HG02970 (cell line): ENCODE measurements around the gene PTAR1.
A peak's percentile ranks its signal among the peaks of the same experiment; 100 is the strongest.

ENCODE experiments used
- ATAC-seq: cut with Tn5 transposase; IDR thresholded peaks from one replicate; pipeline ENCODE4 v1.9.1; 2021; ENCODE audit warnings: mild to moderate bottlenecking, moderate library complexity, moderate number of reproducible peaks; ENCODE audit not compliant: unreplicated experiment, low FRiP score

The PTAR1 gene

DNA sequence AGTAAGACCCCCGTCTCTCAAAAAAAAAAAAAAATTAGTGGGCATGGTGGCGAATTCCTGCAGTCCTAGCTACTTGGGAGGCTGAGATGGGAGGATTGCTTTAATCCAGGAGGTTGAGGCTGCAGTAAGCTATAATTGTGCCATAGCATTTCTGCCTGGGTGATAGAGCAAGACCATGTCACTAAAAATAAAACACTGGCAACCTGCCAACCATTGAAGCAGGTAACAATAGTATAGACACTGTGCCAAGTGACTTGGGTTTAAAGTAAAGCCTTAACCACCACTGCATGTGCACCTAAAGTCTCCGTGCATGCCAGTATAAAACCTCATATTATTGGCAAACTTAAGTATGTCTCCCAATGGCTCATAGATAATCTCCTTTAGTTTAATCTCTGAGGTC is 84.2 kb downstream of the PTAR1 start:
- ATAC-seq, result no peak

- ATAC-seq, result no peak
These were observed 84.9 kb downstream of the PTAR1 start for GRCh38 chr9:69674716-69675438.

DNA sequence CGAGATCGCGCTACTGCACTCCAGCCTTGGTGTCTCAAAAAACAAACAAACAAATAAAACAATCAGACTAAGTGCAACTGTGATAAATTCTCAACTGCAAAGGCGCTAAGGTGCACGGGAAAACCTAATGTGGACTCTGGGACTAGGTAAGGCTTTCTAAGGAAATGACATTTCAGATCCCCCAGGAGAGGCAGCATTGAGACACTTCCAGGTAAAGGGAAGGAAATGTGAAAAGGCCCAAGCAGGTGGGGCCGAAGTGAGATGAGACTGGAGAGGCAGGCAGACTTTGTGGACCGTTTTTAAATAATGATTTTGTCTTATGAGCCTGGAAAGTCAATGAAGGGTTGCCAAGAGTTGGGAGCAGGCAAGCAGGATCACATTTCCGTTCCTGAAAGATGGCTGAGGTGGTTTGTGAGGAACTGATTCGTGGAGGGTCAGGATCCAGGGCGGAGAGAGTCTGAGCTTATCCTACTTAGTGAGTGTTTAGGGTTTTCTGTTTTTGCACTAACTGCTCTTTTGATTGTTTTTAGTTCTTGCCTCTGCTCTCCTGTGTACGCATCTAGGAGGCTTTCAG is 85.6 kb downstream of the PTAR1 start:
- no peak for ATAC-seq

- ATAC-seq, result no peak
These were observed 86.5 kb downstream of the PTAR1 start for GRCh38 chr9:69673311-69673640.

DNA sequence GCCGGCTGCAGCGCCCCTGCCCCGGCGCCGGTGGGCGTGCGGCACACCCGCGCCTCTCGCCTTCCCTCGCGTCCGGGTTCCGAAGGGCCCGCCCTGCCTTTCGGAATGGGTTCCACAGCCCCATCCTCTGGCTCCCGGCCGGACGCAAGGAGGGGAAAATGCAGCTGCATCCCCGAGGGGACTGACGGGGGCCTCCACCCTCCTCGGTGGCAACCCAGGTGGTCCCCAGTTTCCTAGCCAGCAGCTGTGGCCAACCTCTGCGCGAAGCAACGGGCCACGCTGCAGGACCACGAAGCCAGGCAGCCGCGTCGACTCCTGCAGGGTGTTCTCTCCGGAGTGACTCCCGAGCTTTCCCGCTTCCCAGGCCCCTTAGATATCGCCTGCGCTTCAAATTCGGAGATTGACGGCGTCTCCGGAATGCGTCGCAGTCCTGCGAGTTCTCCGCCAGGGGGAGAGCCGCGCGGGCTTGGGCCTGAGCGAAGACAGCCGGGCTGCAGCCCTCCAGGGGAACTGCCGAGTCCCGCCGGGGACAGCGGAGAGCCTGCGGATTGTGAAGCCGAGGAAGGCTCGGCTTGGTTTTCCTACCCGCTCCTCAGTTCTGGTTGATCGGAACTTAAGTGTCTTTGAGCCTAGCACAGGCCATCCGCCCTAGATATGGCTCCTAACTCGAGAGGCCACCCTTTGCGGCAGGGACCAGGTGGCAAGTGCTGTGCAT is 87.1 kb downstream of the PTAR1 start:
- peak; percentile 87 for ATAC-seq

- ATAC-seq, result peak; percentile 25
These were observed 87.8 kb downstream of the PTAR1 start, which contains the start of gene APBA1 for GRCh38 chr9:69671879-69672595. Gene APBA1, minus strand, starts transcription at chr9:69672371.

DNA sequence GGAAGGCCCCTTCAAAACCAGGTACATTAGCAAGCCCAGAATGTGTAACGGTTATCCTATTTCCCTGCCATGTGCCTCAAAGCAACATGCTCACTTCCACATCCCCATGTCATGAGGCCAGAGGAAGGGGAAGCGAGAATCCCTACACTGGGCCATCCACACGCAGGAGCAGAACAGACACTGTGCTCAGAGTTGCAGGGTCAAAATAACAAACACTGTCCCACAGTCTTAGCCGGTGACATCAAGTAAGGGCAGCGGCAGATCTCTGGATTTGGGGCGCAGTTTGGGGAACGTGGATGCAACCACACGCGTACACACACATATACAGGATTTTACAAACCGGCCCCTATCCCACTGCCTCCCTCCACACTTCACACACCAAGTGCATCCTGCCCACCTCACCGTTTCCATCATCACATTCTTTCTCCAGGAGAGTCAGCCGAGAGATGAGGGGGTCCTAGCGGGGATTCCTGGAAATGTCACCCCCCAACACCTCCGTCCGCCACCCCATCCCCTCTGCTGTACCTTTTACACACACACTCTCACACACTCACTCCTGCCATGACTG is 88.4 kb downstream of the PTAR1 start:
- ATAC-seq, result no peak

- no peak for ATAC-seq
These were observed 92.5 kb downstream of the PTAR1 start for GRCh38 chr9:69667306-69667705.

DNA sequence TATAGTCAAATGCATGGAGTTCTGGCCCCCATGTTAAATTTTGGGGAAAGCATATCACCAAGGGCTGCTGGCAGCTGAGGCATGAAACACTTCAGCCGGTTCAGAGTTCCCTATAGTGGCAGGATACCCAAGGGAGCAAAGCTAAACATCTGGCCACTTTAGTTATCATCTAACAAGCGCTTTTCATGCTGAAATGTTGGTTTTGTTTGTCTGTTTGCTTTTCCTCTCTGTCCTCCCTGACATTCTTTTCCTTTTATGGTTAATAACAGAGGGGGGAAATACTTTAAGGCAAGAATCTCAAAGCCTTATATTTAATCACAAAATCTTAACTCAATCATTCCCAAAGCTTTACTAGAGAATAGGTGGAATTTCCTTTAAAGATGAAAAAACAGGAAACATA is 99.5 kb downstream of the PTAR1 start:
- ATAC-seq, result no peak
